AG10803 (cell line): ENCODE results near the gene CASQ2.
A peak's percentile ranks its signal among the peaks of the same experiment; 100 is the strongest.

Source experiments
- DNase-seq: peaks from one replicate; pipeline ENCODE4 v3.0.0; 2010; ENCODE audit warnings: low read depth
- H3K4me3 ChIP-seq: 2 replicates; pipeline ENCODE4 v1.5.1; 2011; ENCODE audit warnings: mild to moderate bottlenecking, low read length, control low read depth
- TF ChIP-seq, protein P1 (sequence below): conservative IDR thresholded peaks from 2 replicates; pipeline ENCODE4 v1.5.1; 2011; ENCODE audit warnings: mild to moderate bottlenecking, low read length, control low read depth, inconsistent platforms

CASQ2 gene

DNA sequence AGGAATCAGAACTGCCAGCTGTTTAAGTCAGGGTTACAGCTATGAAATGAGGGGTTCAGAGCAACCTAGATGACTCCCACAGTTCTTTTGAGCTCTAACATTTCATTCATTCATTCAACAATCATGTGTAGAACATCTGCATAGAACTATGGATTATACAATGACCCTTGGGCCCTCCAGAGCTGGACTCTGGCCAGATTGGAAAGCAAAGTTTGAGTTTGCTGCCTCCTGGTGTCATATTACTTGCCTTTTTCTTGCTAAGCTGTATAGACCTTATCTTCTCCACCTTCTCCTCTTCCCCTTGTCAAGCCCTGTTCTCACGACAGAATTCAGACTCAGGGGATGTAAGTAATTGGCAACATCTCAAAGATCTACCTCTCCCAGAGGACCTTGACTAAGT is 4.0 kb downstream of the CASQ2 start:
- no peak for DNase-seq
- TF ChIP-seq, protein P1, sequence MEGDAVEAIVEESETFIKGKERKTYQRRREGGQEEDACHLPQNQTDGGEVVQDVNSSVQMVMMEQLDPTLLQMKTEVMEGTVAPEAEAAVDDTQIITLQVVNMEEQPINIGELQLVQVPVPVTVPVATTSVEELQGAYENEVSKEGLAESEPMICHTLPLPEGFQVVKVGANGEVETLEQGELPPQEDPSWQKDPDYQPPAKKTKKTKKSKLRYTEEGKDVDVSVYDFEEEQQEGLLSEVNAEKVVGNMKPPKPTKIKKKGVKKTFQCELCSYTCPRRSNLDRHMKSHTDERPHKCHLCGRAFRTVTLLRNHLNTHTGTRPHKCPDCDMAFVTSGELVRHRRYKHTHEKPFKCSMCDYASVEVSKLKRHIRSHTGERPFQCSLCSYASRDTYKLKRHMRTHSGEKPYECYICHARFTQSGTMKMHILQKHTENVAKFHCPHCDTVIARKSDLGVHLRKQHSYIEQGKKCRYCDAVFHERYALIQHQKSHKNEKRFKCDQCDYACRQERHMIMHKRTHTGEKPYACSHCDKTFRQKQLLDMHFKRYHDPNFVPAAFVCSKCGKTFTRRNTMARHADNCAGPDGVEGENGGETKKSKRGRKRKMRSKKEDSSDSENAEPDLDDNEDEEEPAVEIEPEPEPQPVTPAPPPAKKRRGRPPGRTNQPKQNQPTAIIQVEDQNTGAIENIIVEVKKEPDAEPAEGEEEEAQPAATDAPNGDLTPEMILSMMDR = peak; percentile 43
- H3K4me3 ChIP-seq = no peak overlapping the region

DNA sequence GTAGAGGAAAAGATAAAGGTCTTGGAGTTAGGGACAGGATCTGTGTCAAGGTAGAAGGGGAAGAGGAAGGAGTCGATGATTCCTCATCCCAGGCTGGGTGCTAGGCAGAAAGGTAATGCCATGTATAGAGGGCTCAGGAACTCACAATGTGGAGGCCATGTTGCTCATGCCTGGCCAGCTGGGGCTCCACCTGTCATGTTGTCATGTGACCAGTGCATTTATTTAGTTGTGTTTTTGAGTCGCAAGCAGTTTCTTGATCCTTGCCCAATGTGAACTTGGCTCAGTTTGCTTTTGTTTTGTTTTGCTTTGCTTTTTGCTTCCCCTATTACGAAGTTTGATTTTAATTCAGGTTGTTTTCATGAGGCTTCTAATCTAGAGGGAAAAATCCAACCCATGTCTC is 5.7 kb downstream of the CASQ2 start:
- TF ChIP-seq, protein P1 = no peak
- H3K4me3 ChIP-seq = no peak overlapping the region
- no peak for DNase-seq

DNA sequence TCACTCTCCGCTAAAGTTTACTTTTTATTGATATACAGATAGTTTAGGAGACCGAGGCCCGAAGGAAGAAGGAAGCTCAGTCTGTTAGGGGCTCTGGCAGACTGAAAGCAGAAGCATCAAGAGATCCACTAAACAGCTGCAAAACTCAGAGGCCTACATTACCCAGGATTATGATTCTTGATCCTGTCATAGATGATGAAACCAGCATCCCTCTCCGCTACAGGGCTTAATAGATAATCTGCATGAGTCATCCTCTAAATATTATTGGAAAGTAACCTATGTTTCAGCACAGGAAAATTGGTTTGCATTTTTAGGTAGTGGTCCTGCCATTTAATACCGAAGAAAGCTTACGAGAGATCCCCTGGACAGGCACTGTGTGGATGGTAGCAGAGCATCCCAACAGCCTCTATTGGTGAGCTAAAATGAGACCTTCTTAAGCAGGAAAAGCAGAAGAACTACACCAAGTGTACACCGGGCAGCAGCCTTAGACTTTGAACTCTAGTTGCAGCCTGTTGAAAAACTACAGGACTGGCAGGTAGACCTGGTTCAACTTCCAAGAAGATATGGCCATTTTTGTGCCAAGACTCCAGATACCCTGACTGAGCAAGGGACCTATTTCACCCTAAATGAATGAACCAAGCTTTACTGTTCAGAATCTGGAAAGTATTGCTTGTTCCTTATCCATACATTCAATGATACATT is 6.8 kb downstream of the CASQ2 start:
- DNase-seq = no peak
- no peak overlapping the region for H3K4me3 ChIP-seq
- TF ChIP-seq, protein P1 = no peak

DNA sequence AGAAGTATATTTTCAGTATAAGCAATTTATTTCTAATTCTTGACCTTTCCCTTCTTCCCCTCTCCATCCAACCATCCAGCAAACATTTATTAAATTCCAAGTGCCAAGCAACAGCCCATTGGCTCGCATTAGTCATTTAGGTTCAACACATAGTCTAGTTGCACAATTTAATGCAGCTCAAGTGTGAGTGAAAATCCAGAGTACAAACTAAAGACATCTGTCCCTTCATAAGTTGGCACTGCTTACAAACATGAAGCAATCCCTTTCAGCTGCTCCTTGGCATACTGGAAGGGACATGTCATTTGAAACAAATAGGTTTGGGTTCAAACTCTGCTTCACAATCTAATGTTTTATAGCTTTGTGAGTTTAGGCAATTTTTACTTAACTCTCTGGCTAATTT is 10.7 kb downstream of the CASQ2 start:
- peak; percentile 24 for DNase-seq
- TF ChIP-seq, protein P1 = no peak
- H3K4me3 ChIP-seq = no peak overlapping the region

DNA sequence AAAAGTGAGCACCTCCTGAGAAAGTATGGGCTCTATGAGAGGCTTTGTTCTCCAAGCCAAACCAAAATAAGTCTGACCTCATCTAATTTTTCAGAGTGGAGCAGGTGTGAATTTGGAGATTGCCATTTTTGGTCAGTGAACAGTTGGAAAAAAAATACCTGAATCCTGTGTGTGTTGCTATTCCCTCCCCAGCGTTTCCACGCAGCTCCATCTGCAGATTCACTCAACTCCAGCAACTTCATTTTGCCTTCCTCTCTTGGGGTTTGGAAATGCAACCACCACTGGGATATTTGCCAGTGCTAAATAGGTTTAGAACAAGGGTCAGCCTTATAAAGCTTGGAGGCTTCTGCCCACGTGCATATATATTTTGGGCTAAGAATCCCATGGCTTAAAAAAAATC is 11.2 kb downstream of the CASQ2 start:
- TF ChIP-seq, protein P1 = no peak
- no peak overlapping the region for H3K4me3 ChIP-seq
- DNase-seq = no peak

DNA sequence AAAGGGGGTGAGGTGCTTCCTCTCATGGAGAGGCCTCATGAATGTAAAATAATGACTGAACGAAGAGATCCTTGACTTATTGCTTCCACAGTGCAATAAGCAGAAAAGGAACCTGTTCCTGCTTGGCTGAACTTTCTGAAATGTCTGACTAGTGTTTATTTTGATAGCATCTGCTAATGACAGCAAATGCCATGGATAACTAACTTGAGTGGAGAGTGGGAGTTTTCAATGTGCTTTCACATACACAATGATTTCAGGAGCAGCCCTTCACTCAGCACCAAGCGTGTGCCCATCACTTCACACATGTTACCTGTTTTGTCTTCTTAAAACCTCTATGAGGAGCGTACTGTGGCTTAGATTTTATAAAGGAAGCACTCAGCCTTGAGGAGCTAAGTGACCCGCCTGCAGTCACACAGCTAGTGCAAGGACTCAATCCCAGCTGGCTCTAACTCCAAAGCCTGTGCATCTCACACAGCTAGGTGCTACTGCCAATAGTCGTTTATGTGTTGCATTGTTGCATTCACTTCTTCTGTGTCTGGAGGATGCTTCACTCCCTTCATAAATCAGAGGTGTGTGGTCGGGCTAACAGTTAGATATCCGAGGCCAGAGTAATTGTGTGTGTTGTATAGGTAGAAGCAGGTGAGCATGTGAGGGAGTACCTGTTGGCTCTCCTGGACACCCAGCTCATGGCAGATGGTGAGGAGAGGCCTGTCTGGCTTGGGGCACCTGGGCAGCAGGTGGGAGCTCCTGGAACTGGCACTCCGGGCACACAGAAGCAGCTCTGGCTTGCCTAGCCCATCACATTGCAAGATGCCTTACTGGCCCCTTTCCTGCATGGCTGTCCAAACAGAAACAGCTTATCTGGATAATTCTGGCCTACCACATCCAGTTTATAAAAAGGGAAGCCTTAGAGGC is 12.8 kb downstream of the CASQ2 start:
- no peak for DNase-seq
- TF ChIP-seq, protein P1 = no peak
- H3K4me3 ChIP-seq = no peak overlapping the region

DNA sequence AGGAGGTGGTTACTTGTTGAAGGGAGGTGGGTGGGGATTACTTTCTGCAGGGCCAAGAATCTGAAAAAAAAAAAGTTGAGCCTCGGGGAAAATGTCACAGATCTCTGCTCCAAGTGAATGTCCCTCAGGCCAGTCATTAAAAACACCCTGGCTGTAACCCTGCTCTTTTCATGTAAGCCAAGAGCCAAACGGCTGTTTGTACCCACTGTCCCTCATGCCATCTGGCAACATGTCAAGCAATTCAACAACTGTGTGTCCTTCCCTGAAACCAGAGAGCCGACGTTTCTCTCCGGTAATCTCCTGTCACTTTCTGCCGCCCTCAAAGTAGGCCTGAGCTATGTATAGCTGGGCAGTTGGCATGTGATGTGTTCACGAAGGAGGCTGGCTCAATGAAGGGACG is 14.7 kb downstream of the CASQ2 start:
- no peak for DNase-seq
- H3K4me3 ChIP-seq = no peak overlapping the region
- TF ChIP-seq, protein P1 = no peak
